GM12891 (cell line): ENCODE data around the gene PEX11A.
"Not testable (repeated sequence)": the region's sequence is repeated elsewhere in the genome, so short reads cannot be mapped to it uniquely, and the experiment has no call there.

Source experiments
- DNase-seq: peaks from one replicate; pipeline ENCODE4 v3.0.0; 2011; ENCODE audit warnings: low spot score; ENCODE audit not compliant: insufficient read length
- FAIRE-seq: peaks from 2 replicates; lab custom pipeline; 2011; peaks lifted over from hg19 to GRCh38; lab: Jason Lieb, UNC
- PAX5 ChIP-seq: IDR thresholded peaks from 2 replicates; pipeline ENCODE4 v1.6.1; 2011; ENCODE audit warnings: low read length, moderate library complexity, mild to moderate bottlenecking; ENCODE audit not compliant: insufficient read depth, severe bottlenecking
- POLR2A ChIP-seq: IDR thresholded peaks from 2 replicates; pipeline ENCODE4 v1.6.1; 2011; ENCODE audit warnings: low read depth, low read length, control low read depth
- POLR2AphosphoS5 ChIP-seq: IDR thresholded peaks from 2 replicates; pipeline ENCODE4 v1.6.1; 2011; ENCODE audit warnings: low read depth, low read length, control low read depth
- POU2F2 ChIP-seq: IDR thresholded peaks from 2 replicates; pipeline ENCODE4 v1.6.1; 2011; ENCODE audit warnings: low read depth, mild to moderate bottlenecking, control low read depth, low read length, moderate library complexity
- SPI1 ChIP-seq: IDR thresholded peaks from 2 replicates; pipeline ENCODE4 v1.6.1; 2011; ENCODE audit warnings: low read depth, low read length, control low read depth
- TAF1 ChIP-seq: IDR thresholded peaks from 2 replicates; pipeline ENCODE4 v1.6.1; 2011; ENCODE audit warnings: low read depth, low read length, control low read depth

The PEX11A gene

DNA sequence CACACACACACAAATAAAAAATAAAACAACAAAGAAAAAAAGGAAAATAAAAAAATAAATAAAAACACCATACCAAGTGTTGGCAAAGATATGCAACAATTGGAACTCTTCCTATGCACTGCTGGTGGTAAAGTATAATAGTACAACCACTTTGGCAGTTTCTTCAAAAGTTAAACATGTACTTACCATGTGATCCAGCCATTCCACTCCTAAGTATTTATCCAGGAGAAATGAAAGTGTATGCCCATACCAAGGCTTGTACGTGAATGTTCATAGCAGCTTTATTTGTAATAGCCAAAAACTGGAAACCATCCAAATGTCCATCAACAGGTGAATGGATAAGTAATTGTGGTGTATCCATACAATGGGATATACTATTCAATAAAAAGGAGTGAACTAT lies 17.0 kb upstream of the PEX11A start:
- FAIRE-seq (no peak), DNase-seq (no peak)
- TF ChIP-seq PAX5 (no peak), POLR2AphosphoS5 (no peak), POLR2A (no peak)

DNA sequence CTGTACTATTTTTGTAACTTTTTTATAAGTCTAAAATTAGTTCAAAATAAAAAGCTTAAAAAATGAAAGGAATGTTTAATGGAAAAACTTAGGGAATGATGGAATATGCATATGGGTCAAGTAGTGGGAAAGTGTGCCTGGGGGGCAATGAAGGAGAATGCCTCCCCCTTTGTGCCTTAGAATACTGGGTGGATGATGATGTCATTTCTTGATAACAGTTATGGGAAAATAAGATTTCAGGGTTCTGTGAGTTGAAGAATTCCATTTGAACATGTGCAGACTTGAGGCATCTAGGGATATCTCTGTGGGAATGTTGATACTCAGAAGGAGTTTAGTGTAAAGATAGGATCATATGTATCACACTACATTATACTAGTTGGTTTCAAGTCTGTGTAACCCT lies 13.9 kb upstream of the PEX11A start:
- DNase-seq: no peak
- TF ChIP-seq POU2F2 (no peak), POLR2AphosphoS5 (no peak), TAF1 (no peak), SPI1 (no peak), POLR2A (no peak), PAX5 (no peak)
- no peak for FAIRE-seq

DNA sequence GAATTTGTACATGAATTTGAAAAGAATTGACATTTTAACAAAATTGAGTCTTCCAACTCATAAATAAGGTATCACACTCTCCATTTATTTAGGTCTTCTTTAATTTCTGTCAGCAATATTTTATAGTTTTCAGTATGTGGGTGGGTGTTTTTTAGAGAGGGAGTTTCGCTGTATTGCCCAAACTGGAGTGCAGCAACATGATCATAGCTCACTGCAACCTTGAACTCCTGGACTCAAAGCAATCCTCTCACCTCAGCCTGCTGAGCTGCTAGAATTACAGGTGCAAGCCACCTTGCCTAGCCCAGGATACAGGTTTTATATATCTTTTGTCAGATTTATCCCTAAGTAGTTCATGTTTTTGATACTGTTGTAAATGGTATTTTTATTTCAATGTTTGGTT lies 4.6 kb upstream of the PEX11A start:
- FAIRE-seq (no peak), DNase-seq (no peak)
- TF ChIP-seq PAX5 (no peak), SPI1 (no peak), POLR2A (no peak), POLR2AphosphoS5 (no peak), POU2F2 (no peak), TAF1 (no peak)

DNA sequence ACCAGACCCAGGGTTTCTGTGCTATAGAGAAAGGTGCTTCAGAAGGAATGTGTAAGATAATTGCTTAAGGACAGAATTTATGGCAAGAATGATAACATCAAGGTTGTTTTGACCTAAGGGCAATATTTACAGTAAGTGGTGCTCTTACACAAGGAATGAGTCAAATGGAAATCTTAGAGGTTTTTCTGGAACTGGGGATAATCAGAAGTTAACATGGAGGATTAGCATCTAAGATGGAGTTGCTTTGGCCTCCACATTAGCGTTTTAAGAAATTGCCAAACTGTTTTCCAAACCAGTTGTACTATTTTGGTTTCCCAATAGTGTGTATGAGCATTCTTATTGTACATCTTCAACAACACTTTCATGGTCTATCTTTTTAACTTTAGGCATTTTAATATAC lies 3.1 kb upstream of the PEX11A start:
- DNase-seq (no peak), FAIRE-seq (no peak)
- TF ChIP-seq POLR2A (no peak), POLR2AphosphoS5 (no peak), TAF1 (no peak), PAX5 (no peak), SPI1 (no peak), POU2F2 (no peak)

DNA sequence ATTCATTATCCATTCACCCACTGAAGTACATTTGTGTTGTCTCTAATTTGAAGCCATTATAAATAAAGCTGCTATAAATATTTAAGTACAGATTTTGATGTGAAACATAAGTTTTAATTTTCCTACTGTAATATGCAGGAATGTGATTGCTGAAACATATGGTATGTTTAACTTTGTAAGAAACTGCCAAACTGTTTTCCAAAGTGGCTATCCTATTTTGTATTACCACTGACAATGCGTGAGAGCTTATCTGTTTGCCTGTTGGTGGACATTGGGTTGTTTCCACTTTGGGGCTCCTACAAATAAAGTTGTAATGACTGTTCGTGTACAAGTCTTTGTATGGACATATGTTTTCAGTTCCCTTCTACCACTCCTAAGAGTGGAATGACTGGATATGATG lies 2.5 kb upstream of the PEX11A start:
- no peak for DNase-seq
- TF ChIP-seq SPI1 (peak; percentile 71), POLR2A (no peak), POU2F2 (no peak), TAF1 (no peak), PAX5 (no peak), POLR2AphosphoS5 (no peak)
- FAIRE-seq: no peak

DNA sequence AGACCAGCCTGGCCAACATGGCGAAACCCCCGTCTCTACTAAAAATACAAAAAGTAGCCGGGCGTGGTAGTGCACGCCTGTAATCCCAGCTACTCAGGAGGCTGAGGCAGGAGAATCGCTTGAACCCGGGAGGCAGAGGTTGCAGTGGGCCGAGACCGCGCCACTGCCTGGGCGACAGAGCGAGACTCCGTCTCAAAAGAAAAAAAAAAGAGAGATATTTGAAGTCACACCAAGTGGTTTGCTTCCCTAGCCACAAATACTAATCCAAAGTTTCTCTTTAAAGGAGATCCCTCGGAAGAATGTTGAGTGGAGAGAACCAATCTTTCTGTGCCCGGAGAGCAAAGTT lies 651 bp downstream of the PEX11A start:
- DNase-seq, FAIRE-seq: not testable (repeated sequence)

DNA sequence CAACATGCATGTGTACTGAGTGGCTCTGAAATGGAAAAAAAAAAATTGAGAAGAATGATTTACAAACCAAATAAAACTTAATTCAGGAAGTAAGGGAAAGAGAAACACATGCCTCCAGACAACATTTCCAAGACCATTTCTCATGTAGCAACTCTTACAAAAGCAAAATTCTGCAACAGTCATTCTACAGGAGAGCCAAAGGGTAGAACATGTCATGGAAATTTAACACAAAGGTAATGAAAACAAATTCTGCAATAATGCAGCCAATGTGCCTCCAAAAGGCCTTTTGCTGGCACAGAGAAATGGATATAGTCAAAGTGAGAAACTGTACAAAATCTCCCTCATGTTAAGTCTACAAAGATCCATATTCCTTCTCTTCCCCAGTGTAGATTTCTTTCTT lies 4.0 kb downstream of the PEX11A start:
- FAIRE-seq: no peak

DNA sequence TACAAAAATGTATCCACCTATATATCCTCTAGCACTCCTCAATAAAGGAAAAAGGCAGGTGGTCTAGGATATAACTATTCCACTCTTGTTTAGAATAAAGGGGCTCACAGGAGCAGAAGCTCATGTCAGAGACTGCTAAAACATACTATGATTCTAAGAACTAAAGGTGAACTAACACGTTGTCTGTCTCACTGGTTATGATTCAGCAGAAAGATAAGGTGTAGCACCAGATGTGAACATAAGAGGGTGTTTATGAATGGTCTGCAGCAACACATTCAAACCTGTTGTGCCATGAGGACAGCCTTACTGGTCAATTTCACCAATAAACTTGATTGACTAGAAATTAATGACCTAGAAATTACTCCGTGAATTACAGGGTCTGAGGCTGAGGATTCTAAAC lies 4.6 kb downstream of the PEX11A start:
- DNase-seq (no peak), FAIRE-seq (no peak)
- TF ChIP-seq TAF1 (no peak), SPI1 (no peak), POU2F2 (no peak), POLR2AphosphoS5 (no peak), PAX5 (no peak), POLR2A (no peak)

More for the DNA sequence above, 4.0 kb downstream of the PEX11A start:
- no peak for DNase-seq
- TF ChIP-seq POU2F2: no peak
- TF ChIP-seq POLR2AphosphoS5: no peak
- no peak for TF ChIP-seq SPI1
- TF ChIP-seq POLR2A: no peak
- no peak for TF ChIP-seq PAX5
- TF ChIP-seq TAF1: no peak

DNA sequence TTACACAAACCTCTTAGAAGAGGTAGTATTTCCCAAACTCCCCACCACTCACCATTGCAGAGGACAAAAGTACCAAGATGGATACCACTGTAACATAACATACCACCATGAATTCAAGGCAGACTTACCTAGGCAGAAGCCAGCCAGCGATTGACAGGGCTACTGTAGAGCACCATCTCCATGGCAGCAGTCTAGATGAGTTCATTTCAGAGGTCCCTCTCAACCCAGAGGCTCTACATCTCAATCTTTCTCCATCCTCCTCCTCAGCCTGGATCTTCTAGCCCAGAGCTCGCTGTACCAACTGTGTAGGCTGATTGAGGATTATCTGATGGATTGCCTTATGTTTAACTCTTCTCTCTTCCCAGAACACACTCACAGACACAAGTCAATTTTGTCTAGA lies 9.4 kb downstream of the PEX11A start:
- no peak for FAIRE-seq
- no peak for TF ChIP-seq POU2F2
- DNase-seq: no peak

DNA sequence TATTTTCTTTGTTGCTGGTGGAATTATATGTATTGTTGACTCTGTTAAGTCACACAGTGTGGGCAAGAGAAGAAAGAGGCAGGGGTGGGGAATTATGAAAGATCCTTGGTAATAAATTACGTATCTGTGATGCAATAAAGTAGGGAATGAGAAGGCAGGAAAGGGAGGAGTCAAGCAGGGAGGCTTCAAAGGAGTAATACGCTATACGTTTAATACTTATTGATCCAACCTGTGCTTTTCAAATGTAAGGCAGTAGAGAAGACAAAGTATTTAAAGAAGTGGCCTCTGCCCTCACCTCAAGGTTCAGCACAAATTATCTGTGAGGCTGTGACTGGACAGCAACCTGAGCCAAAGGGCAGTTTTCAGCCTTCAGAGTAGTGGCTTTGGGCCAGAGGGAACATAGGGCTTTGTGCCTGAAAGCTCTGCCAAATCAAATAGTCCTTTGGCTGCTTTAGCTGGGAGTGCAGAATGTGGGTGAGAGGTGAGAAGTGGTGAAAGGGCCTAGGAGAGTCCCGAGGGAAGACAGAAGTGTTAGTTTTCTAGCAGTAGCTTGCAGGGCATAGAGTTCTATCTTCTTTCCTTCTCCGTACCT lies 10.2 kb downstream of the PEX11A start:
- TF ChIP-seq PAX5: no peak
- TF ChIP-seq POU2F2: no peak
- TF ChIP-seq POLR2A: no peak
- no peak for TF ChIP-seq TAF1
- TF ChIP-seq POLR2AphosphoS5: no peak
- TF ChIP-seq SPI1: no peak
- DNase-seq (no peak), FAIRE-seq (no peak)

DNA sequence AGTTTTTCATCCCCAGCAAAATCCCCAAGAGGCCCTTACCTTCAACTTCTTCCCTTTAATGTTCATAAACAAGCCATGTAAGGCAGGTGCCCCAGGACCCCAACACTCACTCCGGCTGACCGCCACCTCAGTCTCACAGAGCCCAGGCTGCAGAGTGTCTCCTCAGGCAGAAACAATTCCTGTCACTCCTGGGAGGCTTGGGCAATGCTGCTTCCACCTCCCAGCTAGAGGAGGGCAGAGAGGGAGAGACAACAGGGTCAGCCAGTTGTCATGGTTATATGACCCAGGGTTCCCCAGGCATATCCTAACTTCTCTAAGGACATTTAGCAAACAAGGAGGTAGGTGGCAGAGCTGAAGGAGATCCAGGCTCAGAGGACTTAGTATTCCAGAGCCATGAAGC lies 11.3 kb downstream of the PEX11A start, which contains the start of gene PLIN1:
Gene PLIN1 (minus strand): TSS at position 156 of the 400 bp plus-strand sequence. CDS start 1,878 bp downstream, outside the sequence.
- DNase-seq (no peak), FAIRE-seq (no peak)
- no peak for TF ChIP-seq TAF1
- TF ChIP-seq POLR2A: no peak
- no peak for TF ChIP-seq PAX5
- no peak for TF ChIP-seq POU2F2
- TF ChIP-seq POLR2AphosphoS5: no peak
- no peak for TF ChIP-seq SPI1
